GM23338 (cell line): ENCODE data around the gene MUC5B. TPM values are rescaled to one million over a fixed set of nuclear protein-coding genes. Genes with fewer than 3 reads are reported as not detected.

Experiments used
- CREB1 ChIP-seq: fragments of 250-450 bp; sonication (Bioruptor Pico); IDR thresholded peaks from 2 replicates; pipeline ENCODE4 v1.5.0; 2020; ENCODE audit warnings: low read depth, mild to moderate bottlenecking, moderate library complexity
- EZH2phosphoT487 ChIP-seq: fragments of 200-600 bp; sonication (generic); IDR thresholded peaks from one replicate; pipeline ENCODE4 v1.8.1; 2018; ENCODE audit warnings: antibody characterized with exemption; ENCODE audit not compliant: unreplicated experiment
- JUNB ChIP-seq: IDR thresholded peaks from one replicate; pipeline ENCODE4 v1.6.1; 2016; ENCODE audit warnings: antibody characterized with exemption; ENCODE audit not compliant: unreplicated experiment
- NANOG ChIP-seq: IDR thresholded peaks from 2 replicates; pipeline ENCODE4 v1.6.1; 2016; ENCODE audit warnings: antibody characterized with exemption, borderline replicate concordance
- POLR2AphosphoS5 ChIP-seq: IDR thresholded peaks from 2 replicates; pipeline ENCODE4 v1.6.1; 2016; ENCODE audit warnings: antibody characterized with exemption, low read depth
- ZNF331 ChIP-seq: fragments of 250-450 bp; sonication (Bioruptor Pico); IDR thresholded peaks from 2 replicates; pipeline ENCODE4 v1.5.0; 2020; ENCODE audit warnings: low read depth, mild to moderate bottlenecking, moderate library complexity
- polyA plus RNA-seq: library from polyadenylated mRNA; unstranded; fragments of >200 nt; fragmentation: Nextera tagmentation; extraction: Ambion mirVana; gene quantifications from 2 replicates; pipeline ENCODE4 v1.2.1, GENCODE V29; 2016
- total RNA-seq: library from RNA; depleted of rRNA; stranded (reverse); fragments of >200 nt; shearing (Covaris generic); gene quantifications from 2 replicates; pipeline ENCODE4 v1.2.3, GENCODE V29; 2014
- TF ChIP-seq, protein P1 (sequence below): fragments of 250-450 bp; sonication (Bioruptor Pico); IDR thresholded peaks from 2 replicates; pipeline ENCODE4 v1.5.0; 2020; ENCODE audit warnings: mild to moderate bottlenecking, moderate library complexity
- TF ChIP-seq, protein P2 (sequence below): IDR thresholded peaks from one replicate; pipeline ENCODE4 v1.6.1; 2018; ENCODE audit warnings: antibody characterized with exemption; ENCODE audit not compliant: unreplicated experiment

MUC5B gene
- total and polyA plus RNA-seq, 2 experiments from 2014 or later = 0.18 to 0.90 TPM

DNA sequence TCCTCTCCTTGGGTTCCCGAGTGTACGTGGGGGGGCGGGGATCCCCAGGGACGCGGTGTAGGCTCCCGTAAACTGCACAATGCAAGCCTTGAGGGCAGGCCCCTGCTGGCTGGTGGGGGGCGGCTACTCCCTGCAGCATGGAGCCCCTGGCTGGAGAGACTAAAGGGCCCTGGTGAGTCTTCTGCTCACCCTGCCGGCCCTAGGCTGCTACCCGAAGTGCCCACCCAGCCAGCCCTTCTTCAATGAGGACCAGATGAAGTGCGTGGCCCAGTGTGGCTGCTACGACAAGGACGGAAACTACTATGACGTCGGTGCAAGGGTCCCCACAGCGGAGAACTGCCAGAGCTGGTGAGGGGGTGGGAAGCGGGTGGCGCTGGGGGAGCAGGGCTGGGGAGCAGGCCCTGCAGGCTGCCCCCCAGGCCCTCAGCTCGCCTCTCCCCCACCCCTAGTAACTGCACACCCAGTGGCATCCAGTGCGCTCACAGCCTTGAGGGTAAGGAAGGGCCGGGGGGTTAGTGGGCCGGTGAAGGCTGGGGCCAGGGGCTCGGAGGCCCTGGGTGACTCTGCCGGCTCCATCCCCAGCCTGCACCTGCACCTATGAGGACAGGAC lies 16.8 kb downstream of the MUC5B start (continued):
- TF ChIP-seq, protein P1, sequence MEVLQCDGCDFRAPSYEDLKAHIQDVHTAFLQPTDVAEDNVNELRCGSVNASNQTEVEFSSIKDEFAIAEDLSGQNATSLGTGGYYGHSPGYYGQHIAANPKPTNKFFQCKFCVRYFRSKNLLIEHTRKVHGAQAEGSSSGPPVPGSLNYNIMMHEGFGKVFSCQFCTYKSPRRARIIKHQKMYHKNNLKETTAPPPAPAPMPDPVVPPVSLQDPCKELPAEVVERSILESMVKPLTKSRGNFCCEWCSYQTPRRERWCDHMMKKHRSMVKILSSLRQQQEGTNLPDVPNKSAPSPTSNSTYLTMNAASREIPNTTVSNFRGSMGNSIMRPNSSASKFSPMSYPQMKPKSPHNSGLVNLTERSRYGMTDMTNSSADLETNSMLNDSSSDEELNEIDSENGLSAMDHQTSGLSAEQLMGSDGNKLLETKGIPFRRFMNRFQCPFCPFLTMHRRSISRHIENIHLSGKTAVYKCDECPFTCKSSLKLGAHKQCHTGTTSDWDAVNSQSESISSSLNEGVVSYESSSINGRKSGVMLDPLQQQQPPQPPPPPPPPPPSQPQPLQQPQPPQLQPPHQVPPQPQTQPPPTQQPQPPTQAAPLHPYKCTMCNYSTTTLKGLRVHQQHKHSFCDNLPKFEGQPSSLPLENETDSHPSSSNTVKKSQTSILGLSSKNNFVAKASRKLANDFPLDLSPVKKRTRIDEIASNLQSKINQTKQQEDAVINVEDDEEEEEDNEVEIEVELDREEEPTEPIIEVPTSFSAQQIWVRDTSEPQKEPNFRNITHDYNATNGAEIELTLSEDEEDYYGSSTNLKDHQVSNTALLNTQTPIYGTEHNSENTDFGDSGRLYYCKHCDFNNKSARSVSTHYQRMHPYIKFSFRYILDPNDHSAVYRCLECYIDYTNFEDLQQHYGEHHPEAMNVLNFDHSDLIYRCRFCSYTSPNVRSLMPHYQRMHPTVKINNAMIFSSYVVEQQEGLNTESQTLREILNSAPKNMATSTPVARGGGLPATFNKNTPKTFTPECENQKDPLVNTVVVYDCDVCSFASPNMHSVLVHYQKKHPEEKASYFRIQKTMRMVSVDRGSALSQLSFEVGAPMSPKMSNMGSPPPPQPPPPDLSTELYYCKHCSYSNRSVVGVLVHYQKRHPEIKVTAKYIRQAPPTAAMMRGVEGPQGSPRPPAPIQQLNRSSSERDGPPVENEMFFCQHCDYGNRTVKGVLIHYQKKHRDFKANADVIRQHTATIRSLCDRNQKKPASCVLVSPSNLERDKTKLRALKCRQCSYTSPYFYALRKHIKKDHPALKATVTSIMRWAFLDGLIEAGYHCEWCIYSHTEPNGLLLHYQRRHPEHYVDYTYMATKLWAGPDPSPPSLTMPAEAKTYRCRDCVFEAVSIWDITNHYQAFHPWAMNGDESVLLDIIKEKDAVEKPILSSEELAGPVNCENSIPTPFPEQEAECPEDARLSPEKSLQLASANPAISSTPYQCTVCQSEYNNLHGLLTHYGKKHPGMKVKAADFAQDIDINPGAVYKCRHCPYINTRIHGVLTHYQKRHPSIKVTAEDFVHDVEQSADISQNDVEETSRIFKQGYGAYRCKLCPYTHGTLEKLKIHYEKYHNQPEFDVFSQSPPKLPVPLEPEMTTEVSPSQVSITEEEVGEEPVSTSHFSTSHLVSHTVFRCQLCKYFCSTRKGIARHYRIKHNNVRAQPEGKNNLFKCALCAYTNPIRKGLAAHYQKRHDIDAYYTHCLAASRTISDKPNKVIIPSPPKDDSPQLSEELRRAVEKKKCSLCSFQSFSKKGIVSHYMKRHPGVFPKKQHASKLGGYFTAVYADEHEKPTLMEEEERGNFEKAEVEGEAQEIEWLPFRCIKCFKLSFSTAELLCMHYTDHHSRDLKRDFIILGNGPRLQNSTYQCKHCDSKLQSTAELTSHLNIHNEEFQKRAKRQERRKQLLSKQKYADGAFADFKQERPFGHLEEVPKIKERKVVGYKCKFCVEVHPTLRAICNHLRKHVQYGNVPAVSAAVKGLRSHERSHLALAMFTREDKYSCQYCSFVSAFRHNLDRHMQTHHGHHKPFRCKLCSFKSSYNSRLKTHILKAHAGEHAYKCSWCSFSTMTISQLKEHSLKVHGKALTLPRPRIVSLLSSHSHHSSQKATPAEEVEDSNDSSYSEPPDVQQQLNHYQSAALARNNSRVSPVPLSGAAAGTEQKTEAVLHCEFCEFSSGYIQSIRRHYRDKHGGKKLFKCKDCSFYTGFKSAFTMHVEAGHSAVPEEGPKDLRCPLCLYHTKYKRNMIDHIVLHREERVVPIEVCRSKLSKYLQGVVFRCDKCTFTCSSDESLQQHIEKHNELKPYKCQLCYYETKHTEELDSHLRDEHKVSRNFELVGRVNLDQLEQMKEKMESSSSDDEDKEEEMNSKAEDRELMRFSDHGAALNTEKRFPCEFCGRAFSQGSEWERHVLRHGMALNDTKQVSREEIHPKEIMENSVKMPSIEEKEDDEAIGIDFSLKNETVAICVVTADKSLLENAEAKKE (CRISPR knock-in tag) = no peak
- TF ChIP-seq, protein P2, sequence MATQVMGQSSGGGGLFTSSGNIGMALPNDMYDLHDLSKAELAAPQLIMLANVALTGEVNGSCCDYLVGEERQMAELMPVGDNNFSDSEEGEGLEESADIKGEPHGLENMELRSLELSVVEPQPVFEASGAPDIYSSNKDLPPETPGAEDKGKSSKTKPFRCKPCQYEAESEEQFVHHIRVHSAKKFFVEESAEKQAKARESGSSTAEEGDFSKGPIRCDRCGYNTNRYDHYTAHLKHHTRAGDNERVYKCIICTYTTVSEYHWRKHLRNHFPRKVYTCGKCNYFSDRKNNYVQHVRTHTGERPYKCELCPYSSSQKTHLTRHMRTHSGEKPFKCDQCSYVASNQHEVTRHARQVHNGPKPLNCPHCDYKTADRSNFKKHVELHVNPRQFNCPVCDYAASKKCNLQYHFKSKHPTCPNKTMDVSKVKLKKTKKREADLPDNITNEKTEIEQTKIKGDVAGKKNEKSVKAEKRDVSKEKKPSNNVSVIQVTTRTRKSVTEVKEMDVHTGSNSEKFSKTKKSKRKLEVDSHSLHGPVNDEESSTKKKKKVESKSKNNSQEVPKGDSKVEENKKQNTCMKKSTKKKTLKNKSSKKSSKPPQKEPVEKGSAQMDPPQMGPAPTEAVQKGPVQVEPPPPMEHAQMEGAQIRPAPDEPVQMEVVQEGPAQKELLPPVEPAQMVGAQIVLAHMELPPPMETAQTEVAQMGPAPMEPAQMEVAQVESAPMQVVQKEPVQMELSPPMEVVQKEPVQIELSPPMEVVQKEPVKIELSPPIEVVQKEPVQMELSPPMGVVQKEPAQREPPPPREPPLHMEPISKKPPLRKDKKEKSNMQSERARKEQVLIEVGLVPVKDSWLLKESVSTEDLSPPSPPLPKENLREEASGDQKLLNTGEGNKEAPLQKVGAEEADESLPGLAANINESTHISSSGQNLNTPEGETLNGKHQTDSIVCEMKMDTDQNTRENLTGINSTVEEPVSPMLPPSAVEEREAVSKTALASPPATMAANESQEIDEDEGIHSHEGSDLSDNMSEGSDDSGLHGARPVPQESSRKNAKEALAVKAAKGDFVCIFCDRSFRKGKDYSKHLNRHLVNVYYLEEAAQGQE = no peak
- no peak for TF ChIP-seq NANOG
- no peak for TF ChIP-seq EZH2phosphoT487
- TF ChIP-seq ZNF331 (CRISPR knock-in tag) = no peak
- TF ChIP-seq JUNB = no peak
- no peak for TF ChIP-seq CREB1 (CRISPR knock-in tag)
- TF ChIP-seq POLR2AphosphoS5 = no peak
